ENCODE data around the gene MSI2. TPM values are rescaled to one million over a fixed set of nuclear protein-coding genes. Genes with fewer than 3 reads are reported as not detected.
A peak's percentile ranks its signal among the peaks of the same experiment; 100 is the strongest.

The MSI2 gene
- total and polyA plus RNA-seq, 2 donors, result 19.0 to 43.4 TPM

GRCh38 chr17:57395721-57396321 is 139.5 kb downstream of the MSI2 start:
- Histone ChIP-seq H3K4me1 (ENCODE audit: insufficient read depth) (no peaks in the 10 kb centered on the region), H3K36me3 (ENCODE audit: insufficient read depth) (no peaks in the 10 kb centered on the region), H3K27ac (ENCODE audit: low read depth) (no peak overlapping the region), H3K4me3 (ENCODE audit: low read depth, low read length) (no peak overlapping the region)
- DNase-seq (ENCODE audit: extremely low spot score), result no peak
- 95% methylated on average over 2 of the region's 2 CpGs for WGBS

GRCh38 chr17:57396511-57396921 is 140.2 kb downstream of the MSI2 start:
- DNase-seq (ENCODE audit: extremely low spot score), result no peak
- Histone ChIP-seq H3K4me1 (ENCODE audit: insufficient read depth) (no peaks in the 10 kb centered on the region), H3K4me3 (ENCODE audit: low read depth, low read length) (no peak overlapping the region), H3K36me3 (ENCODE audit: insufficient read depth) (no peaks in the 10 kb centered on the region), H3K27ac (ENCODE audit: low read depth) (peak overlapping the region; percentile 7)
- 68% methylated on average over 8 of the region's 8 CpGs for whole genome bisulfite sequencing

- no peaks in the 10 kb centered on the region for H3K36me3 ChIP-seq (ENCODE audit: insufficient read depth)
- no peak overlapping the region for H3K27ac ChIP-seq (ENCODE audit: low read depth)
- no peaks in the 10 kb centered on the region for H3K4me1 ChIP-seq (ENCODE audit: insufficient read depth)
- WGBS, result 97% methylated on average over 7 of the region's 7 CpGs
- DNase-seq (ENCODE audit: extremely low spot score), result no peak
- H3K4me3 ChIP-seq (ENCODE audit: low read depth, low read length), result no peak overlapping the region
Observed at GRCh38 chr17:57397402-57397801, 141.1 kb downstream of the MSI2 start.

- no peak overlapping the region for H3K27ac ChIP-seq (ENCODE audit: low read depth)
Observed at GRCh38 chr17:57399690-57400089, 143.4 kb downstream of the MSI2 start.

GRCh38 chr17:57400648-57401047 is 144.3 kb downstream of the MSI2 start:
- Histone ChIP-seq H3K27ac (ENCODE audit: low read depth) (no peak overlapping the region), H3K36me3 (ENCODE audit: insufficient read depth) (no peaks in the 10 kb centered on the region), H3K4me1 (ENCODE audit: insufficient read depth) (no peaks in the 10 kb centered on the region), H3K4me3 (ENCODE audit: low read depth, low read length) (no peak overlapping the region)
- DNase-seq (ENCODE audit: extremely low spot score), result no peak
- 95% methylated on average over 8 of the region's 8 CpGs for whole genome bisulfite sequencing

More at GRCh38 chr17:57399690-57400089, 143.4 kb downstream of the MSI2 start:
- 97% methylated on average over 7 of the region's 7 CpGs for WGBS
- no peak for DNase-seq (ENCODE audit: extremely low spot score)
- no peaks in the 10 kb centered on the region for H3K4me1 ChIP-seq (ENCODE audit: insufficient read depth)
- no peak overlapping the region for H3K4me3 ChIP-seq (ENCODE audit: low read depth, low read length)
- no peaks in the 10 kb centered on the region for H3K36me3 ChIP-seq (ENCODE audit: insufficient read depth)

GRCh38 chr17:57401556-57402488 is 145.5 kb downstream of the MSI2 start:
- Histone ChIP-seq H3K27ac (ENCODE audit: low read depth) (no peak overlapping the region), H3K4me1 (ENCODE audit: insufficient read depth) (peaks cover 1% of the 10 kb centered on the region)

GRCh38 chr17:57402681-57403180 is 146.4 kb downstream of the MSI2 start:
- 78% methylated on average over 5 of the region's 5 CpGs for WGBS
- no peak overlapping the region for H3K27ac ChIP-seq (ENCODE audit: low read depth)
- peaks cover 2% of the 10 kb centered on the region for H3K4me1 ChIP-seq (ENCODE audit: insufficient read depth)
- no peak for DNase-seq (ENCODE audit: extremely low spot score)
- no peak overlapping the region for H3K4me3 ChIP-seq (ENCODE audit: low read depth, low read length)
- H3K36me3 ChIP-seq (ENCODE audit: insufficient read depth), result no peaks in the 10 kb centered on the region

More at GRCh38 chr17:57401556-57402488, 145.5 kb downstream of the MSI2 start:
- H3K36me3 ChIP-seq (ENCODE audit: insufficient read depth), result no peaks in the 10 kb centered on the region
- DNase-seq (ENCODE audit: extremely low spot score), result no peak
- H3K4me3 ChIP-seq (ENCODE audit: low read depth, low read length), result no peak overlapping the region
- 92% methylated on average over 15 of the region's 15 CpGs for whole genome bisulfite sequencing

- Histone ChIP-seq H3K4me3 (ENCODE audit: low read depth, low read length) (no peak overlapping the region), H3K4me1 (ENCODE audit: insufficient read depth) (peaks cover 2% of the 10 kb centered on the region), H3K36me3 (ENCODE audit: insufficient read depth) (no peaks in the 10 kb centered on the region), H3K27ac (ENCODE audit: low read depth) (no peak overlapping the region)
- whole genome bisulfite sequencing, result 79% methylated on average over 2 of the region's 2 CpGs
- no peak for DNase-seq (ENCODE audit: extremely low spot score)
Observed at GRCh38 chr17:57403236-57403635, 146.9 kb downstream of the MSI2 start.

GRCh38 chr17:57404073-57404472 is 147.8 kb downstream of the MSI2 start:
- H3K27ac ChIP-seq (ENCODE audit: low read depth), result peak overlapping the region; percentile 12
- DNase-seq (ENCODE audit: extremely low spot score), result no peak

GRCh38 chr17:57404795-57405490 is 148.6 kb downstream of the MSI2 start:
- WGBS, result 90% methylated on average over 6 of the region's 6 CpGs
- no peak for DNase-seq (ENCODE audit: extremely low spot score)
- Histone ChIP-seq H3K36me3 (ENCODE audit: insufficient read depth) (no peaks in the 10 kb centered on the region), H3K27ac (ENCODE audit: low read depth) (no peak overlapping the region), H3K4me1 (ENCODE audit: insufficient read depth) (peaks cover 4% of the 10 kb centered on the region), H3K4me3 (ENCODE audit: low read depth, low read length) (no peak overlapping the region)

More at GRCh38 chr17:57404073-57404472, 147.8 kb downstream of the MSI2 start:
- Histone ChIP-seq H3K36me3 (ENCODE audit: insufficient read depth) (no peaks in the 10 kb centered on the region), H3K4me1 (ENCODE audit: insufficient read depth) (peaks cover 2% of the 10 kb centered on the region), H3K4me3 (ENCODE audit: low read depth, low read length) (no peak overlapping the region)
- WGBS, result 97% methylated on average over 4 of the region's 4 CpGs

GRCh38 chr17:57405491-57406072 is 149.3 kb downstream of the MSI2 start:
- no peak overlapping the region for H3K4me3 ChIP-seq (ENCODE audit: low read depth, low read length)
- DNase-seq (ENCODE audit: extremely low spot score), result no peak
- peaks cover 4% of the 10 kb centered on the region for H3K4me1 ChIP-seq (ENCODE audit: insufficient read depth)
- 52% methylated on average over 5 of the region's 5 CpGs for WGBS
- no peaks in the 10 kb centered on the region for H3K36me3 ChIP-seq (ENCODE audit: insufficient read depth)
- H3K27ac ChIP-seq (ENCODE audit: low read depth), result no peak overlapping the region

GRCh38 chr17:57406131-57406980 is 150.0 kb downstream of the MSI2 start:
- DNase-seq (ENCODE audit: extremely low spot score), result no peak
- WGBS, result 44% methylated on average over 25 of the region's 25 CpGs
- Histone ChIP-seq H3K4me1 (ENCODE audit: insufficient read depth) (peaks cover 4% of the 10 kb centered on the region), H3K4me3 (ENCODE audit: low read depth, low read length) (no peak overlapping the region), H3K27ac (ENCODE audit: low read depth) (peak overlapping the region; percentile 72), H3K36me3 (ENCODE audit: insufficient read depth) (no peaks in the 10 kb centered on the region)
